Activated naive CD4-positive, alpha-beta T cell treated with anti-CD3 and anti-CD28 coated beads, Interleukin-2, amount 10 ng/mL, durations not matched to agents 7 days and 5 days (primary cell): ENCODE measurements around the gene NKX3-2.

Experiments
- CTCF ChIA-PET: fragments of 350-600 bp; sonication (Branson Sonifier 250); formaldehyde crosslinking; loops from one replicate; lab custom pipeline; 2021; ENCODE audit warnings: antibody characterized with exemption; lab: Charles Lee
- DNase-seq: peaks from one replicate; pipeline ENCODE4 v3.0.0-alpha.2; 2020
- H3K27ac Mint-ChIP-seq: one replicate; pipeline ENCODE4 v1.8.0; 2021; ENCODE audit warnings: mild to moderate bottlenecking, moderate library complexity, mixed read lengths
- H3K27me3 Mint-ChIP-seq: one replicate; pipeline ENCODE4 v1.8.0; 2021; ENCODE audit warnings: mild to moderate bottlenecking, mixed read lengths
- H3K36me3 Mint-ChIP-seq: one replicate; pipeline ENCODE4 v1.8.0; 2021; ENCODE audit warnings: mixed read lengths
- H3K4me1 Mint-ChIP-seq: one replicate; pipeline ENCODE4 v1.8.0; 2021; ENCODE audit warnings: mixed read lengths
- H3K4me3 Mint-ChIP-seq: one replicate; pipeline ENCODE4 v1.8.0; 2021; ENCODE audit warnings: mild to moderate bottlenecking, moderate library complexity, mixed read lengths
- H3K9me3 Mint-ChIP-seq: one replicate; pipeline ENCODE4 v1.8.0; 2021; ENCODE audit warnings: mixed read lengths

NKX3-2 gene

DNA sequence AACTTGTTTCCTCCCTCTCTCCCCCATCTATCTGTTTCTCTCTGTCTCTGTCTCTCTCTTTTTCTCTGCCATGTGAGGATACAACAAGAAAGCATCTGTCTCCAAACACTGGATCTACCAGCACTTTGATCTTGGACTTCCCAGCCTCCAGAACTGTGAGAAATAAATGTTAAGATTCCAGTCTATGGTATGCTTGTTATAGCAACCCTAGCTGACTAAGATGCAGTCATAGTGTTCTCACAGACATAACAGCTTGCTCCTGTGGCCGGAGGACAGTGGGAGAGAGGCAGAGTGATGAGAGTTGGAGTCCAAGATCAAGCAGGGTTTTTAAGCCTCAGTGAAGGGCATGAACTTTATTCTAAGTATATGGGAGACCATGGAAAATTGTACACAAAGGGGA is 8.8 kb upstream of the NKX3-2 start:
- Mint-ChIP-seq H3K36me3 (no peaks in the 10 kb centered on the region), H3K27ac (no peak overlapping the region), H3K4me3 (no peak overlapping the region), H3K9me3 (no peaks in the 10 kb centered on the region), H3K4me1 (peaks cover 10% of the 10 kb centered on the region), H3K27me3 (peaks cover 30% of the 10 kb centered on the region)
- DNase-seq = no peak
- CTCF ChIA-PET = no interaction called here

DNA sequence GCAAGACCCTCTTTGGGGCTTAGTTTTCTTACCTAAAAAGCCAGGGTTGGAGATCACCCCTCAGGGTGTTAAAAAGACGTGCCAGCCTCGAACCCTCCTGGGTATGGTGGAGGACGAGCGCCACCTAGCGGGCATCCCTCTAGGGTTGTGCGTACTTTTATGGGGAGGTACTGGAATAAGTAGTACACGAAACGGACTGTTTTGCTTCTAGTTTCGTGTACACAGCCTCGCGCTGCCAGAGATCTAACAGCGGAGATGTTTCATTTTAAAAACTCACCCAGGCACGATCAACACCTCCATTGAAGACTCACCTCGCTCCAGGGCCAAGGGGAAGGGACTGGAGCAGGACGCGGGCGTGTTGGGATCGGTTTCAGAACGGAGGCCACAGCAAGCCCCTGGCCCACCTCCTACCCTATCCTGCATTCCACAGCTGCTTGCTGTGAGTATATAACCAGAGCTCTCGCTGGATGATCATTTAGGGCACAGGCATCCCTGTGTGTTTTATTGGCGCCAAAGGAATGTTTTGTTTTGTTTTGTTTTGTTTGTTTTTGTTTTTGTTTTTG is 4.8 kb upstream of the NKX3-2 start:
- peak; percentile 90 for DNase-seq
- Mint-ChIP-seq H3K27me3 (peaks cover 68% of the 10 kb centered on the region), H3K4me3 (peak overlapping the region; percentile 57), H3K9me3 (no peaks in the 10 kb centered on the region), H3K4me1 (peaks cover 28% of the 10 kb centered on the region), H3K27ac (no peak overlapping the region), H3K36me3 (peaks cover 13% of the 10 kb centered on the region)
- CTCF ChIA-PET = interaction anchor here (0.6 to 2.1 kb wide), 6 partner anchors 9 to 820 kb away, joined by 3 to 7 read pairs (median 5); no protein-coding TSS in a partner anchor

DNA sequence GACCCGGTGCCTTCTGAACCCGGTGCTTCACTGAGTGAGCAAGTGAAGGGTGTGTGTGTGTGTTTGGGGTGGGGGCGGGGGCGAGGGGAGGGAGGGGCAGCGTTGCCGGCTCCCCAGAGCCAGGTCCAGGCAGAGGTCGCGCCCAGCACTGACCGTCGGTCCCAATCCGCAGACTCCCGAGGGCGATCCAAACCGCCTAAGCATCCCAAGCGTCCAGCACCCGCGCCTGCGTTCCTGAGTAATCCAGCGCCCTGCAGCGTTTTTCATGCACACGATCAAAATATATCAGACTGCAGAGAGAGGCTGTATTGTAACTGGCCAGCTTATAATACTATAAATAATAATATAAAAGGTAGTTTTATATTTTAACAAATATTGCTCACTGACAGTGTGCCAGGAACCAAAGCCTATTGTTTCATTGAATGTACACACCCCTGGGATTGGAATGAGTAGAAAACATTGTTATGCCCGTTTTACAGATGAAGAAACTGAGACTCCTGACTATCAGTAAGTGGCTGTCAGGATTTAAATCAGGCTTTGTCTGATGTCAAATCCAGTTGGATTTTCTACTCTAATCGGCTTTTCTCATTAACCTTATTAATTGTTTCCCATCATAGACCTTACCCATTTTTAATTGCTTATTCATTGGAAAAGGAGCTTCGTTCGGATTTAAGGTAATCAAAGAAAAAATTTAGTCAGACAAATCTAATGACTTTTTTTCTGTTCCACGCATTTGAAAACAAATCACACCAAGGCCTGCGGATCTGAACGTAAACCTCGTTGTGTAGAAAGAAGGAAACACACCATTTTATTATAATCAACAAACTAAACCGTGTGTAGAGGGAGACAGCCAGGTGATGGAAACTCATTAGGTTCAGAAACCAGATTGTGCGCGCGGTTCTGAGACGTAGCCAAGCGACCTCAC is 4.0 kb upstream of the NKX3-2 start:
- DNase-seq = no peak
- H3K27ac Mint-ChIP-seq = no peak overlapping the region

DNA sequence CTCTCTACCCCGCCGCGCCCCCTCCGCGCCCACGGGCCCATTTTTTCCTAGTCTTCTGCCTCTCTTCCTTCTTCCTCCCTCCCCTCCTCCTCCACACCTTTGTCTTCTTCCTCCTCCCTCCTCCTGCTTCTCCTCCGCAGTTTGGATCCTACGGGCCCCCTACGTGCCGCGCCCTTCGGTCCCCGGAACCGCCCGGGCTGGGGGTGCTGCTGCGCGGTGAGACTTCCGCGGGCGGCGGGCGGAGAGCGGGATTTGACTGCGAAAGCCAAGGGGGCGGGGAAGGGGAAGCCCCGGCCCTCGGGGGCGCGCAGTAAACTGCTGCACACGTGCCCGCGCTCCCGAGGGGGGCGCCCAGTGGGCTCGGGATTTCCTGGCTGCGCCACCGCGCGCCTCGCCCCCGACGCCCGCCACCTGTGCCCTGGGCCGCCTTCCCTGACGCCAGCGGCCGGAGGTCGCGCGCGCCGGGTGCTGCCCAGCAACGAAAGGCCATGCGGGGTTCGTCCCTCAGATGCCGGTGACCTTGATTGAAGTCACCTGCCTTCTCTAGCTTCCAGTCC is 3.3 kb upstream of the NKX3-2 start:
- H3K27me3 Mint-ChIP-seq = peaks cover 80% of the 10 kb centered on the region
- no peaks in the 10 kb centered on the region for H3K9me3 Mint-ChIP-seq
- peaks cover 34% of the 10 kb centered on the region for H3K4me1 Mint-ChIP-seq
- H3K36me3 Mint-ChIP-seq = peaks cover 13% of the 10 kb centered on the region
- CTCF ChIA-PET = interaction anchor here (1.1 to 1.7 kb wide), 2 partner anchors 11 to 695 kb away, joined by 4 to 7 read pairs; no protein-coding TSS in a partner anchor
- DNase-seq = peak; percentile 54
- peak overlapping the region; percentile 66 for H3K4me3 Mint-ChIP-seq
- H3K27ac Mint-ChIP-seq = no peak overlapping the region

More for the DNA sequence above, 4.0 kb upstream of the NKX3-2 start:
- Mint-ChIP-seq H3K36me3 (peaks cover 13% of the 10 kb centered on the region), H3K4me3 (peak overlapping the region; percentile 57), H3K4me1 (peaks cover 31% of the 10 kb centered on the region), H3K27me3 (peaks cover 72% of the 10 kb centered on the region), H3K9me3 (no peaks in the 10 kb centered on the region)
- CTCF ChIA-PET = interaction anchor here (0.8 to 2.1 kb wide), 6 partner anchors 8 to 819 kb away, joined by 3 to 7 read pairs (median 5); no protein-coding TSS in a partner anchor

DNA sequence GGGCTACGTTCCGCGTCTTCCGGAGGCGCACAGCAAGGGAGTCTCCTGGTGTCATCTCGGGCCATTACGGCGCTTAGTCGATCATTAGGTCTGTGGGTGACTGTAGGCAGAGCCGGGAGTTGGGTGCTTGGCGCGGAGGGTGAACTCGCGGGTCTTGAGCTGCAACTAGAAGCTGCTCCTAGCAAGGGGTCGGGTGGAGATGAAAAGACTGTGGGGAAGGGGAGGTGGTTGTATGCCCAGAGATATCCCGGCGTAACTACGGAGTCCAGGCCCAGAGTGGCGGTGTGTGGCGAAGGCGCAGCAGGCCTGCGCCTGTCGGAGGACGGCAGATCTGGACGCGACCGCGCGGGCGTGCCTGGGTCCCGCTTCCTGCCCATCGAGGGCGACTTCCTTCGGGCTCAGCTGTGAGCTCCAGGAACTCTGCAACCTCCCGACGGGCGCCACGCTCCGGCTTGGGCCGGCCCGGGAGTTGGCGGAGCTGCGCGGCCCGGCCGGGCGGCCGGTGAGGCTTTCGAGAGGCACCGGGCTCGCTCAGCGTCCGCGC is 2.7 kb upstream of the NKX3-2 start:
- Mint-ChIP-seq H3K4me1 (peaks cover 34% of the 10 kb centered on the region), H3K4me3 (peak overlapping the region; percentile 71), H3K27ac (peak overlapping the region; percentile 77), H3K36me3 (peaks cover 13% of the 10 kb centered on the region), H3K9me3 (no peaks in the 10 kb centered on the region), H3K27me3 (peaks cover 85% of the 10 kb centered on the region)
- DNase-seq = peak; percentile 43
- CTCF ChIA-PET = no interaction called here

DNA sequence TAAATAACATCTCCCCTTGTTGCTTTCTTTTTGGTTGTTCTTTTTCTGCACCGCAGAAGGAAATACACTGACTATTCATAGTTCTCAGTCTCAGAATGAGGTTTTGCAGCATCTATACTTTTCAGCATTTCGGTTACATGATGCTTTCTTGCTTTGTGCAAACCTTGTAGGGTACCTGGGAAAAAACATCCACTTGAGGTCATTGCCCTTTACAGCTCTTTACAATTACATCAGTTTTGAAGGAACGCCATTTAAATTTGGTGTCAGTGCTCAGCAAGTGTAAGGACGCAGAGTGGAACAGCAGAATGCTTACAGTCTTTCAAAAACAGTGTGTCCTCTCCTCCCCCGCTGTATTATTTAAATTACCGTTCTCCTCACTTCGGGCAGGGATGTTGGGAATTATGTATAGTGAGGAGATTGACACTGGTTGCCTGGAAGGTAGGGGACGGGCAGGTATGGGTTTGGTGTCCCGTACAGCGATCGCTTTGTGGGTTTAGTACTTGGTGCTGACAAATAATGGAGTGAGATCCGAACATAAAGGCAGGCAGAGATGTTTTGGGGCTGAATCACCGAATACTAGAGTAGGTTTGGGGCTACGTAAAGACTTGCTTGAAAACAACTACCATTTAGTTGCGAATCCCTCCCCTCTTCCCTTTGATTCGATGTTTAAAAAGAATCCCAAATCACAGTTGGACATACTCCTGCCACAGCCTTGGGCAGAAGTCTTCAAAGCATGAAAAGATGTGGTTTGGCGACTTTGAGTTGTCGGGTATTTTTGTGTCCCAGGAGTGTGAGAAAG is 2.0 kb upstream of the NKX3-2 start:
- Mint-ChIP-seq H3K27ac (peak overlapping the region; percentile 77), H3K4me3 (peak overlapping the region; percentile 71), H3K27me3 (peaks cover 92% of the 10 kb centered on the region), H3K4me1 (peaks cover 36% of the 10 kb centered on the region), H3K9me3 (no peaks in the 10 kb centered on the region), H3K36me3 (peaks cover 15% of the 10 kb centered on the region)
- CTCF ChIA-PET = no interaction called here
- no peak for DNase-seq

DNA sequence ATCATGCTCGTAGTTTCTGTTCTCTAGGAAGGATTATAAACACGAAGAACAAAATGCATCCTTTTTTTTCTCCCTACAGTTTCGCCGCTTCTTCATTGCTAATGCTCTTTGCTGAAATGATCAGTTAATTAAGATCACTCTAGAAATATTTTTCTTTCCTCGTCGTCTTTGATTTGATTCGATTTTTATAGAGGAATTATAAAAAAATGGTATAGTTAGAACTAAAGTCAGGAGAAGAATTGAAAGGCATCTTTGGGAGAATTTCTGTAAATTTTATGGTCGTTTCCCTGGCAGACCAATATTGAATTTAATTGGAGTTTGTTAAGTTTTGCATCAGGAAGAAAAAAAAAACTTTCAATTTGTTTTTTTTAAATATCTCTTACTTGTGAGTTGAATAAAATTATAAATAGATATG is 1.1 kb upstream of the NKX3-2 start:
- Mint-ChIP-seq H3K27me3 (peaks cover 95% of the 10 kb centered on the region), H3K4me1 (peaks cover 41% of the 10 kb centered on the region), H3K9me3 (no peaks in the 10 kb centered on the region), H3K27ac (peak overlapping the region; percentile 33), H3K36me3 (peaks cover 19% of the 10 kb centered on the region), H3K4me3 (peak overlapping the region; percentile 72)
- DNase-seq = no peak
- CTCF ChIA-PET = no interaction called here

DNA sequence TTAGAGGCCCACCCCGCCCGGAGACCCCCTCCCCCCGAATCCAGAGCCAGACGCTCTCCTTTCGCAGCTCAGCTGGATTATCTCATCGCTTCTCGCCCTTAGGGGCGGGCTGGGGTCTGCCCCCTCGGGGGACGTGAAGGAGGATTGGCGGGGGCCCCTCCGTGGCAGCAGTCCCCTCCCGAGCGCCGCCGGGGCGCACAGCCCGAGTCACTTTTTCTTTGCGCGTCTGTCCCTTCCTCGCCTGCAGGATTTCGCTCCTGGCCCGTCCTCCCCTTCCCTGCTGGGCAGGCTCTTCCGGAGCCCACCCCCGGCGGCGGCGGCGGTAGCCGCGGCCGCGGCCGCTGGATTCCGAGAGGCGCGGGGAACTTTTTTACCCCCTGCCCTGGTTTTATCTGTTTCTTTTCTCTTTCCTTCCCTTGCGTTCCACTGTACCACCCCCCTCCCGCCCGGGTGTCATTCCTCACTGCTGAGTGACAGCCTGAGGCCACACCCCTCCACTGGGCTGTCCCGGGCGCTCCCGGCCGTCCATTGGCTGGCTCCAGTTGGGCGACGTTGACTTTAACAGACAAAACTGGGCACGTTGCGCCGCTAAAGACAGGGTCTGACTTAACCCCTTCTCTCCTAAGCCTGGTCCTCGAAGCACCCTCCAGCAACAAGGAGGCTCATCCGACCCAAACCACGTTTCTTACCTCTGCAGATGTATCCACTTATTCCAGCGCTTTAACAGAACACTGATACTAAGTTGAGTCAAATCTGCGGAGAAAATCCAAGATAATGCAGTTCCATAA is 492 bp upstream of the NKX3-2 start:
- peak overlapping the region; percentile 33 for H3K27ac Mint-ChIP-seq
- H3K4me1 Mint-ChIP-seq = peaks cover 41% of the 10 kb centered on the region

DNA sequence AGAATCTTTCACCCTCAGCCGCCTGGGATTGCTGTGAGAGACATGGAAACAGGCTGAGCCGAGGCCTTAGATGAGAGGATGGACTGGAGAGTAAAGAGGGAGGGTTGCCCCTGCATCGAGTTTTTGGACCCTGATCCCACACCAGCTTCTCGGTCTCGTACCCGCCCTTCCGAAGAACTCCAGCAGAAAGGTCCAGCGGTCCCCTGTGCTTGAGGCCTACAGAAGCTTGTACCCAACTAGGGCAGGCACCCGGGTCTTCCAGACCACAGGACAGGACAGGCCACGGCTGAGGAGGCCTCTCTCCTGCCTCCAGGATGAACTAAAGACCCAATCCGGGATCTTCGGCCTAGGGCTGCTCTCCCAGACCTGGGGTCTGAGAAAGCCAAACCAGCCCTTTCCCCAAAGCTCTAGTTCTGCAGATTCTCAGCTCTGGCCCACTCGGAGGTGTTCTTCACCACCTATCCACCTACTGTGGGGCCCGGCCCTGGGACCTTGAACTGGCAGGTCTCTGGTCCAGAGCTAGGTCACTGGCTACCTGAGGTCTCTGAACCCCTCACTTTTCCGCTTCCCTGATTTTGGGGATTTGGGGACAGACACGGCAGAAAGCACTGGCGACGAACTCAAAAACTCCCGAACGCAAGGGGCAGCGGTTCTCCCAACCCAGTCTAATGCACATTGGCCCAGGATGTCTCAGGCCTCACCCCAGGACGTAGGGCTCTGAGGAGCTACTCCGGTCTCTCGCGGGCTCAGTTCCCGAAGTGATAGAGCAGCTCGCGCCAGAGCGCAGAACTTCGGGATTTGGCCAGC is 1.1 kb downstream of the NKX3-2 start:
- Mint-ChIP-seq H3K9me3 (peaks cover 2% of the 10 kb centered on the region), H3K27me3 (peaks cover 98% of the 10 kb centered on the region), H3K4me3 (peak overlapping the region; percentile 39), H3K27ac (peak overlapping the region; percentile 75), H3K36me3 (peaks cover 25% of the 10 kb centered on the region), H3K4me1 (peaks cover 36% of the 10 kb centered on the region)
- DNase-seq = no peak
- CTCF ChIA-PET = no interaction called here

More for the DNA sequence above, 492 bp upstream of the NKX3-2 start:
- CTCF ChIA-PET = no interaction called here
- Mint-ChIP-seq H3K9me3 (no peaks in the 10 kb centered on the region), H3K27me3 (peaks cover 97% of the 10 kb centered on the region), H3K36me3 (peaks cover 19% of the 10 kb centered on the region), H3K4me3 (peak overlapping the region; percentile 72)
- peak; percentile 55 for DNase-seq

DNA sequence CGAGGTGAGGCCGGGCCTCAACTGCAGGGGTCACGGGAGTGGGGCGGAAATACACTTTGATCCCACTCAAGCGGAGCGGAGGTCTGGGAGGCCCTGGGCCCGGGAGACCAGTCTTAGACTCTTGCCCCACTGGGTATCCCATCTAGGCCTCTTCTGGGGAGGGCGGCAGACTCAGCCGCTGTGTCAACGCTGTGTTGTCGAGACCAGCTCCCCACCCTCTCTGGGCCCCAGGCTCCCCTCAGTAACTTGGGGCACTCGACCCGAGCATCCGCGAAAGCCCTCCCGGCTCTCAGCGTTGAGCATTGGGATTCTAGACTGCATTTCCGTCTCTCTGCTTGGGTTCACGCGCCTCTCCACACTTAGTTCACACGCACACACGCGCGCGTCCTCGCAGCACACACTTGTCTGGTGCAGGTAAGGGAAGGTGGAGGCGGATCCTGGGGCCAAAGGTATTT is 1.7 kb downstream of the NKX3-2 start:
- Mint-ChIP-seq H3K4me1 (peaks cover 36% of the 10 kb centered on the region), H3K27ac (peak overlapping the region; percentile 75), H3K9me3 (peaks cover 2% of the 10 kb centered on the region), H3K4me3 (peak overlapping the region; percentile 18), H3K36me3 (peaks cover 27% of the 10 kb centered on the region), H3K27me3 (peaks cover 98% of the 10 kb centered on the region)
- CTCF ChIA-PET = interaction anchor here (1.0 to 1.1 kb wide), 2 partner anchors 13 to 19 kb away, joined by 3 to 4 read pairs; no protein-coding TSS in a partner anchor
- DNase-seq = no peak

DNA sequence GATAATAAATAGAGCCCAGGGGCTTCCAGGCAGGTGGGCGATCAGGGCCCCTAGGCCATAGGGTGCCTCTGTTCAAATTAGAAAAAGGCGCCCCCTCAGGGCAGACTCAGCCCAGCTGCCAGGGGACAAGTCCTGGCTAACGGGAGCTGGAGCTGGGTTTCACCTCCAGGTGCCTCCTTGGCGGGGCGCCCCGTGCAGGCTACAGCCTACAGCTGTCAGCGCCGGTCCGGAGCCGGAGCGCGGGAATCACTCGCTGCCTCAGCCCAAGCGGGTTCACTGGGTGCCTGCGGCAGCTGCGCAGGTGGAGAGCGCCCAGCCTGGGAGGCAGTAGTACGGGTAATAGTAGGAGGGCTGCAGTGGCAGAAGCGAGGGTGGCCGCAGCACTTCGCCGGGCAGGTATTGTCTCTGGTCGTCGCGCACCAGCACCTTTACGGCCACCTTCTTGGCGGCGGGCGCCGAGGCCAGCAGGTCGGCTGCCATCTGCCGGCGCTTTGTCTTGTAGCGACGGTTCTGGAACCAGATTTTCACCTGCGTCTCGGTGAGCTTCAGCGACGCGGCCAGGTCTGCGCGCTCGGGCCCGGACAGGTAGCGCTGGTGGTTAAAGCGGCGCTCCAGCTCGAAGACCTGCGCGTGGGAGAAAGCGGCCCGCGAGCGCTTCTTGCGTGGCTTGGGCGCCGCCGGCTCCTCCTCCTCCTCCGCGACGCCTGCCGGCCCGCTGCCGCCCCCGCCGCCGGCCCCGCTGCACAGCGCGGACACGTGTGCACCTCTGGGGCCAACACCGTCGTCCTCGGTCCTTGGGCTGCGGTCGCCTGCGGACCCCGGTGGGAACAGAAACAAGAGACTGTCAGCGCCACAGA is 2.4 kb downstream of the NKX3-2 start:
- peaks cover 30% of the 10 kb centered on the region for H3K36me3 Mint-ChIP-seq
- H3K4me1 Mint-ChIP-seq = peaks cover 37% of the 10 kb centered on the region
- peaks cover 98% of the 10 kb centered on the region for H3K27me3 Mint-ChIP-seq
- DNase-seq = peak; percentile 56
- H3K27ac Mint-ChIP-seq = peak overlapping the region; percentile 78
- H3K9me3 Mint-ChIP-seq = peaks cover 5% of the 10 kb centered on the region
- CTCF ChIA-PET = interaction anchor here (1.0 to 1.1 kb wide), 2 partner anchors 12 to 18 kb away, joined by 3 to 4 read pairs; no protein-coding TSS in a partner anchor
- H3K4me3 Mint-ChIP-seq = no peak overlapping the region
